HG03378 (cell line): ENCODE data around the gene CHD2.

Experiments
- ATAC-seq: cut with Tn5 transposase; IDR thresholded peaks from one replicate; pipeline ENCODE4 v1.9.1; 2021; ENCODE audit warnings: mild to moderate bottlenecking, moderate library complexity; ENCODE audit not compliant: unreplicated experiment

CHD2 gene

DNA sequence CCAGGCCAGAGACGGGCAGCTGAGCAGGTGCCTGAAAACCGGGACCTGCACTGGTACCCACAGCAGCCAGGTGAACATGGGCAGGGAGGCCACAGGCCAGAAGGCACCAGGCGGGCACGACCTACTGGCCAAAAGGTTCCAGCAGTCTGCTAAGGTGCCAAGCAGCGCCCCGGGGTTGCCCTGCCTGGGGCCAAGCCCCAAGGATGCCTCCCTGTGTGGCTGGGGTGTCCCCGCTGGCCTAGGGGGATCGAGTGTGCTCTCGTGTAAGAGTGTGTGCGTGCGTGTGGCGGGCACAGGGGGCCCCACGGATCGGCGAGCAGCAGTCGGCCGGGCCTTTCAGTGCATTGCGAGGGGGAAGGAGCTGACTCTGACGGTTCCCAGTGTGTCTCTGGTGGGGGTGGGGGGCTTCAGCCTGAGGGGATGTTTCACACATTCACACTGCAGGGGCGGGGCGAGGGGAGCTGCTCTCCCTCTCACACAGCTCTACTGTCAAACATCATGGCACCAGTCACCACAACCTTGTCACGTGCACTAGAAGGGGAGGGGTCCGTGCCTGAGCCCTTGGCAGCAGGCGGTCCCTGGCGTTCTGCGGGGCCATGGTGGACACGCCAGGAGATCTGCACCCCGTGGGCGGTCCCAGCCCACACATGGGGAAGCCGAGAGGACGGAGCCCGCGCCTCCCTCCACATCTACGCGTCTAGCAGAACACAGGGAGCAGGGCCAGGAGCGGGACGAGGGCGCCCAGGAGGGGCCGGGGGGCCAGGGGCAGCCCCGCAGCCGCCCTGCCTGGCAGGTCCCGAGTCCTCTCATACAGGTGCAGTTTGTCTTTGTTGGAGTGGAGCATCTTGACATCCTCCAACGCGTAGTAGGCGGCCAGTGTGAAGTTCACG is 144.4 kb downstream of the CHD2 start:
- ATAC-seq: no peak

DNA sequence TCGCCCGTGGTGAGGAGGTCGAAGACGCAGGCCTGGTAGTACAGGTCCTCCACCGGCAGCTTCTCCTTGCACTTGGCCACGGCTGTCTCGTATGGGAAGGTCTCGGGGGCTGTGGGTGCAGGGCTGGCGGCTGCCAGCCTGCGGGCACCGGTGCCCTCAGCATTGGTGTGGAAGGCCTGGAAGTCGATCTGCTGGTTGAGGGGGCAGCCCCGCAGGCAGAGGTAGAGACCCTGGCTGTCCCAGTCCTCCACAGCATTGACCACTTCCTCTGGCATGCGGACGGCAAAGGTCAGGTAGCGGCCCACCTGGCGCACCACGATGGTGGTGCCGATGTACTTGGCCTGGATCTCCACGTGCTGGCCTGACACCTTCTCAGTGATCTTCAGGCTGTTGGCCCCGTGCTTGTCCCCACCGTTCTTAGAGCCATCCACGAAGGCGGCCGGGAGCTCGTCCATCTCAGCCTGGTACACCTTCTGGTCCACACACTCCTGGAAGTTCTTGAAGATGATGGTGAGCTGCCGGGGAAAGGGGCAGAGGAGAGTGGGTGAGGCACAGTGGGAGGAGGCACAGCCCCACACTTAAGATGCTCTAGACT is 145.2 kb downstream of the CHD2 start:
- ATAC-seq: no peak

DNA sequence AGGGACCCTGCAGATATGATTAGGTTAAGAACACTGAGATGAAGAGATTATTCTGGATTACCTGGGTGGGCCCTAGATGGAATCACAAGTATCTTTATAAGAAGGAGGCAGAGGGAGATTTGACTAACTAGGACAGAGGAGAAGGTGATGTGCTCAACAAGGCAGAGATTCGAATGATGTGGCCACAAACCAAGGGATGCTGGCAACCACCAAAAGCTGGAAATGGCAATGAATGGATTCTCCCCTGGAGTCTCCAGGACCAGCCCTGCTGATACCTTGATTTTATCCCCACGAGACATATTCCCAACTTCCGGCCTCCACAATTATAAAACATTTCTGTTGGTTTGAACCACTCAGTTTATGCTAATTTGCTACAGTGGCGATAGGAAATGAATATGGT is 146.0 kb downstream of the CHD2 start:
- no peak for ATAC-seq

DNA sequence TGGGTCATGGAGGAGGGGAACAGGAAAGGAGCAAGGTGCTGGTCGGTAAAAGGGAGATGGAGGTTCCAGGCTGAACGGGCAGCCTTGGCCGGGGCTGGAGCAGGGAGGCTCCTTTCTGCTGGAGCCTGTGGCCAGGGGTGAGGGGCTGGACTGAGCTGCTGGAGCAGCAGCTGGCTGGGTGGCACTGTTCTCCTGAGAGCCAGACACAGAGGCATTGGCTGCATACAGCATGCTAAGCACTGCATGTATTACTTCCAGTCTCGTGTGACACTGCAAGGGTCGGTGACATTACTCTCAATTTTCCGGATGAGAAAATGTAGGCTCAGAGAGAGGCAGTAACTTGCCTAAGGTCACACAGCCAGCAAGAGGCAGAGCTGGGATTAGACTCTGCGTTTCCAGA is 146.6 kb downstream of the CHD2 start:
- no peak for ATAC-seq

DNA sequence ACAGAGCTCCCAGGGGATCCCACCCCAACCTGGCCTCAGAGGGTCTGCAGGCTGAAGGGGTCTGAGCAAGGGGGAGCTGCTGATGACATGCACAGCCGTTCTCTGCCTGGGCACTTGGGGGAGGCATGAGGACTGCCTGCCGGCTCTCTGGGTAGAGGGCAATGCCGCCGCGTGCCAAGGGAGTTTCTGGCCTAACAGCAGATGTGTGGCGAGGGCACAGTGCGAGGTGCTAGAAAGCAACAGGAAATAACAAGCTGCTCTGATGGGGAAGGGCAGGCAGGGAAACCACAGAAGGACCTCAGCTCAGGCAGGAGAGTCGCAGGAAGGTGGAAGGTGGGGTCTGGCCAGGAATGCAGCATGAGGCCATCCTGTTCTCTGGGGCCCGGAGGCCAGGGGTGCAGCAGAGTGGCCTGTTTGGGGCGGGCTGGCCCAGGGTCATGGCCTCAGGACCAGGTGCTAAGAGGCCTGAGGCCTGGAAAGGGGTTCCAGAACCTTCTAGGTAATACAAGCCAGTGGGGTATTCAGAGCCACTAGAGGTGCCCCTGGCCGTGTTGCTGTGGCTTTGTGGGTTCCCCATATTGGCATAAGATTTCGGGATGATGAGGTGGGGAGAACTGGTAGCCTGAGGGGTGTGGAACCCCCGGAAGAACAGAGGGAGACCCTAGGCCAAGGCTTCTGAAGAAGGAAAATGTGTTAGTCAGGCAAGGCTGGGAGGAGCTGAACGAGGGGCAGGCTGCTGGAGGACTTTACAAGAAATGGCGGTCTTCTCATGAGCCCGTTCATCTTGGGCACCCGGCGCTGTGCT is 147.7 kb downstream of the CHD2 start:
- ATAC-seq: peak; percentile 49

DNA sequence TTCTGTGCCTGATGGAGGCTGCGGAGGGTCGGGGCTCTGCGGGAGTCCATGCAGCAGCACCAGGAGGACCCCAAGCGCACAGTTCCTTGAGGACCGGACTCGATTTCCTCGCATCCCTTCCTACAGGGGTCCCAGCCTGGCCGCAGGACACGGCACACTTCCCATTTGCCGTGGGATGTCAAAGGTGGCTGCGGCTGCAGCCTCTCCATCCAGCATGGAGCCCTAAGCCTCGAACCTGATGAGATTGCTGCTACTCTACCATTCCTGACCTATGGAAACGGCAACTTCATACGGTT is 148.2 kb downstream of the CHD2 start:
- no peak for ATAC-seq

DNA sequence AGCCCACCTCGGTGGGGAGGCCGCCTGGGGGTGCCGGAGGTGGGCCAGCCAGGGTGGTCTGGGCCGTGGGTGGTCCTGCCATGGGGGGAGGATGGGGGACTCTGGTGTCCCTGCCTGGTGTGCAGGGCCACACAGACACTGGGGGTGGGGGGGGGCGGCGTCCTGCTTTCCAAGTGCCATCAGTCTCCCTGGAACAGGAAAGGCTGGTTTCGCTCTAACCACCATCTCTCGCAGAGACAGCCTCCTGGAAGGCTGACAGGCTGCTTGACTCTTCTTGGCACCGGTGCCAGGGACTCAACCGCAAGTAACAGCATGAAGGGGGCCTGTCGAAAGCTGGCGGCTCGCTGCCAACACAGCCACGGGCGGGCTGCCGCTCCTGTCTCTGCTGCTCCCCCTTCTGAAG is 148.6 kb downstream of the CHD2 start:
- no peak for ATAC-seq

DNA sequence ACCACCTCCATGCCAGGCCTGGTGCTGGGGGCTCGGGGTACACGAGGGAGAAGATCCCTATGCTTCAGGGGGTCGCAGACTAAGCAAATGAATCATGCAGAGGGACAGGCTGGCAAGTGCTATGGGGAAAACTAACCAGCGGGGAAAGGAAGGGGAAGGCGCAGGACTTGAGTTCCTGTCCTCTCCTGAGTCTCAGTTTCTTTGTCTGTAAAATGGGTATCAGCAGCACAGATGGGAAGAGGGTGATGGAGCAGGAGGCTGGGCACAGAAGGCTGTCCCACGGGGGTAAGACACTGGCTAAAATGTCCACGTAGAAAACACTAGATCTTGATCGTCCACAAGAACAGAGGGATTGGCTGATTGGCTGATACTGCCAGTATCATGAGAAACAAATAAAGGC is 149.1 kb downstream of the CHD2 start:
- ATAC-seq: no peak

DNA sequence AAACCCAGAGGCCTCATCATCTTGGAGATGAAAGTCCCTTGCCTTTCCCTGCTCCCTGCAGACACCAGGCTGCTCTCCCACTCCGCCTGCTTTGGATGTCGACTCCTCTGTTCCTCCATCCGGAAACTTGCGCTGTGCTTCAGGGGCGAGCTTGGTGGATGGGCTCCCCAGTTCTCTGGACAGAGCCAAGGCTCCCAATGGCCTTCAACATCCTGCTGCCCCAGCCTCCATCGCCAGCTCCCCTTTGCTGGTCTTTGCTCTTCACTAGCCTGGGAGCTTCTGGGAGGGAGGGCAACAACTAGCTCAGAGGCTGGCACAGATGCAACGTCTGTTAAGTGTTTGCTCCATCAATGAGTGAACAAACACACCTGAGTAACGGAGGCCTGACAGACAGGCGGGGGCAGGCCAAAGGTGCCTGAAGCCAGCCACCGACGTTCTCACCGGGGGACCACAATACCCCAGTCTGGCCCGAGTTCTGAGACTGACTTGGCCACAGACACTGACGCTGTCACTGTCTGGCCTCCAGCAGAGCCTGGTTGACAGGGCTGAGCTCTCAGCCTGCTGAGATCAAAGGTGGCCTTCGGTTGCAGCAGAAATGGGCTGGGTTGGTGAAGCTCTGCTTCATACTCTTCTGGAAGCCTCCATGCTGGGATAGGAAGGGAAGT is 149.9 kb downstream of the CHD2 start:
- ATAC-seq: no peak

DNA sequence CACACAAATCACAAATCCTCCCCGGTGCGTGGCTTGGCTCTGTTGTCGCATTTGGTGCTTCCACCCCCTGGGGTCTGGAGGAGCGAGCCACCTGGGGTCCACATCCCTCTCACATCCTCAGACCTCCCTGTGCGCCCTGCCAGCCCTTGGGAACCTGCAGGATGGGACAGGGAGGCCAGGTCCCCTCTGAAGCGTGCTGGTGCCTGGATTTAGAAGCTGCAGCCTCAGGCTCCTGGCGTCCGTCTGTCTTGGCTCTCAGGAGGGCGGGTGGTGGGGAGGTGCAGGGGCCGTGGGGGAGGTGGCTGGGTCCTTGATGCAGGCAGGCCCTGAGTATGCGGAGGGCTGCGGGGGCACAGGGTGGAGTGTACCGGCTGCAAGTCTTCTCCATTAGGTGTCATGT is 150.5 kb downstream of the CHD2 start:
- ATAC-seq: no peak

DNA sequence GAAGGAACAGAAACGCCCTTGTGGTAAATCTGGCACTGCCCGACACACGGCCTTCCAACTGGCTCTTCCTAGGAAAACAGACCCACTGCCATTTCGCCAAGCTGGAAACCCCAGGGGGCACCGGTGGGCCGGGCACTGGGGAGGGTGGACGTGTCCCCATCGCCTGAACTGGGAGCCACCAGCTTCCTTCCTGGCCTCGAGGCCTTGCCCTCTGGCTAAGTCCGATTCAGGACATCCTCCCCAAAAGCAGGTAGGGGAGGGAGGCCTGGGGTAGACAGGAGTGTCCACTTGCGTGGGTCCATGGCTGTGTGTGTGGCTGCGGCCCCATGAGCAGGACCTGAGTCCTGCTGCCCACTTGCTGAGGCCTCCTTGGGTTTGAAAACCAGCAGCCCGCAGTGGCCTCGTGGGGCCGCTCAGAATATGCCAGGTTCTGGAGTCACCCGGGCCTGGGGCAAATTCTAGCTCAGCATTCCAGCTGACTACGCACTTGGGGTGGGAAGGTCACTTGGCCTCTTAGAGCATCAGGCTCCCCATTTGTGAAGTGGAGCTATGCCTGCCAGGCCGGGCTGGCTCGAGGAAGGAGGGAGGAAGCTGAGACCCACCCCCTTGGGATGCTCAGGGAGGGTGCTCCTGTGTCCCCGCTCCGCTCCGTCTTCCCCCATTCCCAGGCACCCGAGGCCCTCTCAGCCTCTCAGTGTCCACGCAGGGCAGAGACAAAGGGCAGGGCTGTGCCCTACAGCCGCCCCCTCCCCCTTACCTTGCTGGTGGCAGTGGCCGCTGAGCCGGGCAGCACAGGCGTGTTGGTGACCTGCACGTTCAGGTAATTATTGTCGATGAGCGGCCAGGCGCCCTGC is 151.3 kb downstream of the CHD2 start:
- ATAC-seq: no peak

DNA sequence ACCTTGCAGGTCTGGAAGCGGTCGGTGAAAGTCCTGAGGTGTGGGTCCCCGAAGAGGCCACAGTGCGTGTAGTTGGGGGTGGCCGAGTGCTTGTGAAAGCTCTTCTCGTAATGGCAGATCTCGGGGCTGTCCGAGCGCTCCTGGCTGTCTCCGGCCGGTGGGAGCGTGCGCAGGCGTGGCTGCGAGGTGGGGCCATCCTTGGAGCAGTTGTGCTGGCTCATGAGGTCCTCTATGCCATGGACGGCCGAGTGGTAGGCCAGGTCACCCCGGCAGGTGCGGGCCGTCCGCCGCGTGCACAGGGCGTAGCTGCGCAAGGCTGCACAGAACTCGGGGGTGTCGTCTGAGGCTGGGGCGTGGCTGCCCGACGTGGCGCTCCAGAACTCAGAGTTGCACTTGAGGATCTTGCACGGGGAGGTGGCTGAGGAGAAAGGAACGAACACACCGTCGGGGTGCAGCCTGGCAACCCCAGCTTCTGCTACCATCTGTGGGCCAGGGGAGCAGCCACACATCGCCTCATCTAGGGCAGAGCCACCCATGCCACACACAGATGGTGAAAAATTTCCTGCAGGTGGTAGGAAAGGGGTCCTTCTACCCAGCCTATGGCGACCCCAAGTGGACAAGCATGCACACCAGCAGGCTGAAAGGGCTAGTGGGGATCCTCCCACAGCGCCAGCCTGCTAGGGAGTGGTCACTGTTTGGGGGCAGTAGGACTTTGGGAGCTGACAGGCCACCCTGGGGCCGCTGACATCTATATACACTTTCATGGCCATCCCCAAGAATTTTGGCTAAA is 152.2 kb downstream of the CHD2 start:
- no peak for ATAC-seq

DNA sequence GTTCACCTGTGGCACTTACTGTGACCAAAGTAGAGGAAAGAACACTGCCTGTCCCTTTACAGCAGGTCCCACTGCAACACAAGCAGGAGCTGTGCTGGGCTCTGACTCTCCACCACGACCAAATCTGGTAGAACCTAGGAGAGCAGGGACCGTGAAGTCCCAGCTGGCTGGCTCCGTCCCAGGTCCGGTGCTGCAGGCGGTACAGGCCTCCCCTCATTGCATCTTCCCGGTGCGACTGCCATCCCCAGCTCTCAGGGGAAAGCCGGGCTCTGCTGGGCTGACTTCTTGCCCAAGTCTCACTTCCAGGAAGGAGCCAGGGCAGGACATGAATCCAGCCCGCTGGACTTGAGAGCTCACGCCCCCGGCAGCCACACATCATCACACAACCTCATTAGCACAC is 155.1 kb downstream of the CHD2 start:
- no peak for ATAC-seq

DNA sequence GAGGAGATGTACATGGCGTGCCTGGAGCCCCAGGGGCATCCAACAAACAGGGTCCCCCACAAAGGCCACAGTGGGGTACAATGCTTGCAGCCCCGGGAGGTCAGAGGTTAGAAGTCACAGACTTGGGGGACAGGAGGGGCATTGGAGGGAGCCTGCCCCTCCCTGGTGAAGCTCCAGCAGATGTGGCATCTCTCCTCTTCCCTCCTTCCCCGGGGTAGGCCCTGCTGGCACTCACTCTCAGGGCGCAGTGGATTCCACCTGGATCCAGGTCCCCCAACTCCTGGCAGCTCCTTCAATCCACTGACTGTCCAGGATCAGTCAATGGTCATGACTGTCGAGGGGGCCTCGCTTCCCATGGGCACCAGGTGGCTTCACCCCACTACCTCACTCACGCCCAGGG is 156.7 kb downstream of the CHD2 start:
- no peak for ATAC-seq

DNA sequence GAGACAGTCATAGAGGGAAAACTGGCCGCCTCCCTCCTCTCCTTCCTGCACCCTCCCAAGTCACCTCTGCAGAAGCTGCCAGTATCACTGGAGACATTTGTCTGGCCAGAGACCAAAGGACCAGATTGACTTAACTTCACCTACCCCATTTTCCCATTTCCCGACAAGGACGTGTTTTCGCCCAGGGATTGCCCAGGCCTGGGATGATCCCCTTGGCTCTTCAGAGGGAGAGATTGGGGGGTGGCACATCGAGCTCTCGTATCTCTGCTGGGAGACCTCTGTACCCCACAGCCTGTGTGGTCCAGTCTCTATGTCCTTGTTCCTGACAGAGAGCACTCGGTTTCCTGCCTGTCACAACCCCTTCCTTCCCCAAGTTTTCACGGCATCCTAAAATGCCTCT is 157.5 kb downstream of the CHD2 start:
- no peak for ATAC-seq

DNA sequence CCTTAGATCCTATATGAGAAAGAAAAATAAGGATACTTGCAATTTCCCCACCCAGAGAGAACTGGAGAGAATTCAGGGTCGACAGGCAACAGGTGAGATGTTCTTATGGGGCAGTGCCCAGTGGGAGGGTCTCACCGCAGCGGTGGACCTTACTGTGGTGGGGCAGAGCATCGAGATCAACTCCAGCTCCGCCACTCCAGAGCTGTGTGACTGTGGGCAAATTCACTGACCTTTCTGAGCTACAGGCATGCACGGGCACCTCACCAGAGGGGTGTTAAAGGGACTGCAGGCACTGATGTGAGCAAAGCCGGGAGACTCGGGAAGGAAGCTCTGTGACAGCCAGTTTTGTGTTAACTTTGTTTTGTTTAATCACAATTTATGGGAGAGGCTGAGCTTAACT is 158.0 kb downstream of the CHD2 start:
- ATAC-seq: no peak

DNA sequence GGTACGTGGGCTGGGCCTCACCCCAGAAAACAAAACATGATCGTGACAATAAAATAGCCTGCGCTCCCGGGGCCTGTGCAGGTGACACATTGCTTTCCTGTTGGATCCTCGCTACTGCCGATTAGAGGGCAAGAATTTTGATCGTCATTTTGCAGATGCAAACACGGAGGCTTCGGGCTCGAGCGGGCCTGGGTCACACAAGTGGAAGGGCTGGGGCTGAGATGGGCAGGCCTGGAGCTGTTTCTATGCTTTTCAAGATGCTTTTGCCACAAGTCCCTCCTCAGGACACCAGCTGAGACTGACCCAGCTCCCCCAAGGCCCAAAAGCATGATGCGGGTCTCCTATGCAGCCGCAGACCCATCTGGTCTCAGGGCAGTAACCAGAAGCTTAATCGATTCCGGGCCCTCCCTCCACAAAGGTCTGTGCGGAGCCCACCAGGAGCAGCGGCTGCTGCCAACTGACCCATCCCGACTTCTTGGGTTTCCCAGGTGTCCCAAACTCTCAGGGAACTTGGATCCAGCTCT is 158.8 kb downstream of the CHD2 start:
- no peak for ATAC-seq

DNA sequence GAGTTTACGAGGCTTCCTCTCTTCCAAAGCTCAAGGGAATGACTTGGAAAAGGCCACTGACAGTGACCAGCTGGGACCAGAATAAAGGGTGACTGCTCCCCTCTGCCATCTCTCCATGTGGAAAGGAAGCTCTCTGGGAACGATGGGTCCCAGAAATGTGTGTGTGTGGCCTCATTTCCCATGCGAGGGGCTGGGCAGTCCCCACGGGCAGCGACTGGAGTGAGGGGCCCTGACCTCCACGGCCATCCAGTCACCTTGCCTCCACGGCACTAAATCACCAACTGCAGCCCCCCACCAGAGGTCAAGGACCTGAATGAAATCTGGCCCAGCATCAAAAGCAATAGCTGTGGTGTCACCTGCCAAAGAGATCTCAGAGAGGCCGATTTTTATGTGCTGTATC is 159.3 kb downstream of the CHD2 start:
- ATAC-seq: no peak
